GM06990 (cell line): ENCODE data around the gene IGF2BP1.
"Not testable (repeated sequence)": the region's sequence is repeated elsewhere in the genome, so short reads cannot be mapped to it uniquely, and the experiment has no call there.

Source experiments
- DNase-seq: peaks from one replicate; pipeline ENCODE4 v3.0.0-alpha.2; 2011; ENCODE audit not compliant: insufficient read length; ENCODE audit errors: extremely low read depth
- H3K27me3 ChIP-seq: replicated peaks from 2 replicates; pipeline ENCODE4 v1.6.0; 2011; ENCODE audit warnings: low read length; ENCODE audit not compliant: control insufficient read depth, insufficient read depth
- H3K36me3 ChIP-seq: 2 replicates; pipeline ENCODE4 v1.5.1; 2011; ENCODE audit warnings: low read length; ENCODE audit not compliant: control insufficient read depth, insufficient read depth
- H3K4me3 ChIP-seq: replicated peaks from 2 replicates; pipeline ENCODE4 v1.5.1; 2011; ENCODE audit warnings: low read depth, mild to moderate bottlenecking, control low read depth, low read length
- CTCF ChIP-seq: IDR thresholded peaks from 2 replicates; pipeline ENCODE4 v1.5.1; 2011; ENCODE audit warnings: low read length, control low read depth, mild to moderate bottlenecking, inconsistent platforms; ENCODE audit not compliant: insufficient read depth, poor library complexity, severe bottlenecking

IGF2BP1 gene

GRCh38 chr17:49002331-49002730 is 5.1 kb downstream of the IGF2BP1 start:
- H3K4me3 ChIP-seq = no peak overlapping the region
- no peaks in the 10 kb centered on the region for H3K36me3 ChIP-seq
- no peak for TF ChIP-seq CTCF
- H3K27me3 ChIP-seq = peaks cover 2% of the 10 kb centered on the region
- DNase-seq = no peak

- no peaks in the 10 kb centered on the region; the same call in none of the 2 replicates for H3K27me3 ChIP-seq
- DNase-seq = no peak
- H3K36me3 ChIP-seq = no peaks in the 10 kb centered on the region
- H3K4me3 ChIP-seq = no peak overlapping the region
- no peak for TF ChIP-seq CTCF
Observed at GRCh38 chr17:49002766-49003165, 5.6 kb downstream of the IGF2BP1 start.

GRCh38 chr17:49003557-49004511 is 6.6 kb downstream of the IGF2BP1 start:
- no peak for DNase-seq
- H3K4me3 ChIP-seq = peak overlapping the region; percentile 47
- no peaks in the 10 kb centered on the region for H3K36me3 ChIP-seq
- H3K27me3 ChIP-seq = no peaks in the 10 kb centered on the region; the same call in 1 of the 2 replicates
- no peak for TF ChIP-seq CTCF

- DNase-seq = no peak
- H3K36me3 ChIP-seq = no peaks in the 10 kb centered on the region
- no peak overlapping the region for H3K4me3 ChIP-seq
- TF ChIP-seq CTCF = no peak
- no peaks in the 10 kb centered on the region; the same call in 1 of the 2 replicates for H3K27me3 ChIP-seq
Observed at GRCh38 chr17:49005140-49005539, 8.0 kb downstream of the IGF2BP1 start.

- H3K4me3 ChIP-seq, H3K27me3 ChIP-seq, DNase-seq, H3K36me3 ChIP-seq: not testable (repeated sequence)
Observed at GRCh38 chr17:49008908-49009307, 11.7 kb downstream of the IGF2BP1 start.

GRCh38 chr17:49012769-49013255 is 15.6 kb downstream of the IGF2BP1 start:
- H3K36me3 ChIP-seq = no peaks in the 10 kb centered on the region
- no peak for DNase-seq
- no peak overlapping the region for H3K4me3 ChIP-seq
- no peak for TF ChIP-seq CTCF
- no peaks in the 10 kb centered on the region; the same call in 1 of the 2 replicates for H3K27me3 ChIP-seq
